AG20443 (cell line): ENCODE data around the gene CTNNA3.

Source experiments
- DNase-seq: peaks from one replicate; pipeline ENCODE4 v3.0.0; 2012; ENCODE audit warnings: low spot score, mixed read lengths

The CTNNA3 gene

GRCh38 chr10:65931291-65932070, 1764.5 kb downstream of the CTNNA3 start:
- DNase-seq, result no peak

- no peak for DNase-seq
Measured at GRCh38 chr10:65911151-65911835, 1784.7 kb downstream of the CTNNA3 start.

- DNase-seq, result no peak
Measured at GRCh38 chr10:65910209-65910608, 1785.8 kb downstream of the CTNNA3 start.

GRCh38 chr10:65907199-65907712, 1788.7 kb downstream of the CTNNA3 start:
- DNase-seq, result no peak

- no peak for DNase-seq
Measured at GRCh38 chr10:65903620-65904019, 1792.4 kb downstream of the CTNNA3 start.

- DNase-seq, result no peak
Measured at GRCh38 chr10:65900271-65900670, 1795.7 kb downstream of the CTNNA3 start.

- no peak for DNase-seq
Measured at GRCh38 chr10:65898055-65898454, 1797.9 kb downstream of the CTNNA3 start.

- no peak for DNase-seq
Measured at GRCh38 chr10:65894961-65895360, 1801.0 kb downstream of the CTNNA3 start.

- no peak for DNase-seq
Measured at GRCh38 chr10:65894379-65894778, 1801.6 kb downstream of the CTNNA3 start.

GRCh38 chr10:65893676-65894075, 1802.3 kb downstream of the CTNNA3 start:
- DNase-seq, result no peak

- DNase-seq, result no peak
Measured at GRCh38 chr10:65892284-65892683, 1803.7 kb downstream of the CTNNA3 start.

GRCh38 chr10:65891073-65891981, 1804.7 kb downstream of the CTNNA3 start:
- no peak for DNase-seq

- no peak for DNase-seq
Measured at GRCh38 chr10:65864529-65864928, 1831.5 kb downstream of the CTNNA3 start.

- no peak for DNase-seq
Measured at GRCh38 chr10:65864036-65864435, 1832.0 kb downstream of the CTNNA3 start.
